Activated CD4-positive, alpha-beta T cell treated with anti-CD3 and anti-CD28 coated beads, Interleukin-2, amount 50 U/mL, for 48 hours (primary cell): ENCODE data around the gene SZT2.
"Not testable (repeated sequence)": the region's sequence is repeated elsewhere in the genome, so short reads cannot be mapped to it uniquely, and the experiment has no call there.

ENCODE experiments used
- DNase-seq, 2 experiments: peaks; one replicate each; pipeline ENCODE4 v3.0.0-alpha.2; 2020

Gene SZT2

DNA sequence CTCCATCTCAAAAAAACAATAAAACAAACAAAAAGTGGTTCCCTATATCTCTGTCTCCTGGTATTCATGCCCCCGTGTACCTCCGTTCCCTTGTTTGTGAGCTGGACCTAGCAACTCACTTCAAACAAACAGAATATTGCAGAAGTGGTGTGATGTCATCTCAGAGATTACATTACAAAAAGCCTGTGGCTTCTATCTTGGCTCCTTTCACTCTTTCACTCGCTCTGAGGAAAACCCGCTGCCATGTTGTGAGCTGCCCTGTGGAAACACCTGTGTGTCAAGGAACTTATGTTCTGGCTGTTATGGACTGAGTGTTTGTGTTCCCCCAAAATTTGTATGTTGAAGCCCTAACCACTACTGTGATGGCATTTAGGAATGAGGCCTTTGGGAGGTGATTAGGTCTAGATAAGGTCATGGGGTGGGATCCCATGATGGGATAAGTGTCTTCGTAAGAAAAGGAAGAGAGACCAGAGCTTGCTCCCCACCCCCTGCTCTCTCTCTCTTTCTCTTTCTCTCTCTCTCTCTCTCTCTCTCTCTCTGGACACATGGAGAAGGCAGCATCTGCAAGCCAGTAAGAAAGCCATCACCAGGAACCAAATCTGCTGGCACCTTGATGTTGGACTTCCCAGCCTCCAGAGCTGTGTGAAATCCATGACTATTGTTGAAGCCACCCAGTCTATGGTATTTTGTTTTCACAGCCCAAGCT, 71.4 kb downstream of the SZT2 start:
- DNase-seq: no peak

DNA sequence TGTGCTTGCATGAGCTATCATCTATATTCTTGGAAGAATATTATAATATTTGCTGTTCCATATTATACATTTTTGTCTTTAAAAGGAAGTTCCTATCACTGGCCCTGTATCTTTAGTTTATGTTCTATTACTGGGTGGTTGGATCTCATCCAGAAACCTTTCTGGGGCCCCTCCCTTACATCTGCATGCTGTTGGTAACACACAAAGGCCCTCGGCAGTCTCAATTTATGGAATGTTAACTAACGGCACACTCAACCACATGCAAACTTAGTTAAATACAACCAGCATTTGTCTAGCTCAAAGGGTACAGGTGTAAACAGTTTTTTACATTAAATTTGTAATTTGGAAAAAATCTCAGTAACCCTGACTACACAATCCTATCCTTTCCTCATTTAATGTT, 73.8 kb downstream of the SZT2 start:
- no peak for DNase-seq

GRCh38 chr1:43464681-43465504, 75.2 kb downstream of the SZT2 start:
- no peak for DNase-seq

GRCh38 chr1:43465505-43466067, 75.9 kb downstream of the SZT2 start:
- DNase-seq: no peak

GRCh38 chr1:43466403-43466802, 76.7 kb downstream of the SZT2 start:
- no peak for DNase-seq

GRCh38 chr1:43468414-43468813, 78.7 kb downstream of the SZT2 start:
- no peak for DNase-seq

DNA sequence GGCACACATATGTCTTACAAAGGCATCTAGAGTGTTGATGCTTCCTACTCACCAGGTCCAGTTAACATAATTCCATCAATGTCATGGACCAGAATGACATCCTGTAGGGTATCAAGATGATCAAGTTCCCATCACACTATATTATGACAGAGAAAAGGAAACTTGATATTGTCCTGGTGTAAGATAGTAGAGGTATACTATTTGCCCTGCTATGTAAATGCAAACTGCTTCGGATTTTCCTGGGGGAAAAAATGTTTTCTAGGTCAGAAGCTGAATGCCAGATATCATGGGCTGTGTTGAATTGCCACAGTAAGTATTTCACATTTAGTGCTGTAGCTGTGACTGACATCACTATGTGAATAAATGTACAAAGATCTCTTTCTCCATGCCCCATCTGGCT, 80.2 kb downstream of the SZT2 start:
- no peak for DNase-seq

DNA sequence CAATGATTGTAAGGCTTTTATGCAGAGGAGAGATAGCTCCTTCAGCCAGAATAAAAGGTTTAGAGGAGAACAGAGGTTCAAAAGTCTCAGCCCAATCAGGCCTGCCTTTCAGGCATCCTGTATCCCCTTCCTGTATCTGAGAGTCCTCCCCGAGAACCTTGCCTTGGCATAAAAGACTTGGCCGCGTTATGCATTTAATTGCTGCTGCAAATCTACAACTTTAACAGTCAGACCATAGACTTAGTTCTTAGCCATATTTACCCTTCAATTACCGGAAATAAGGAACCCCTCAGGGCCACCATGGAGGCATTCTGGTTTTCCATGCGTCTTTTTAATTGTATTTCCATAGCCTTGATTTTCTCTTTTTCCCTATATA, 82.4 kb downstream of the SZT2 start:
- DNase-seq: no peak

GRCh38 chr1:43472463-43473151, 82.9 kb downstream of the SZT2 start:
- DNase-seq: not testable (repeated sequence)

DNA sequence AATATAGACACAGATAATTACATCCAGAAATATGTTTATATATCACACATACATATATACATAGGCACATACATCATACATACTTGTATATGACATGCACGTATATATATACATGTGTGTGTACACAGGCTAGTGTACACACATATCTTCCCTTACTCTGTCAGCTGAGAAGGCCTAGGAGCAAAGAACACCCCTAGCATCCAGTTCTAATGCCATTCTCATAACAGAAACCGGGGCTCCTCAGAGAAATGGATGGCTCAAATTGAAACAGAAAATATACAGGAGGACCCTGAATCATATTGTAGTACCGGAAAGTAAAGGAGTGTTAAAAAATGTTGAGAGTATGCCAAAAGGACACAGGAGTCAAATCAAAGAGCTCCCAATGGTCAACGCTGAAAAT, 83.8 kb downstream of the SZT2 start:
- no peak for DNase-seq

GRCh38 chr1:43475611-43476401, 86.1 kb downstream of the SZT2 start:
- not testable (repeated sequence) for DNase-seq

DNA sequence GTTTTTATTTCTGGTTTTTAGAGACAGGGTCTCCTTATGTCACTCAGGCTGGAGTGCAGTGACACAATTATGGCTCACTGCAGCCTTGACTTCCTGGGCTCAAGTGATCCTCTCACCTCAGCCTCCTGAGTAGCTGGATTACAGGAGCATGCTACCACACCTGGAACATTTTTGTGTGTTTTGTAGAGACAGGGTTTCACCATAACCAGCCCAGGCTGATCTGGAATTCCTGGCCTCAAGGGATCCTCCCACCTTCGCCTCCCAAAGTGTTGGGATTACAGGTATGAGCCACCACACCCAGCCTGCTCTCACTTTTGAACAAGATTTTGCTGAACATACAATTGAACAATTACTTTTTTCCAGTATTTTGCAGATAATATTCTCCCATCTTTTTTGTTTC, 88.0 kb downstream of the SZT2 start:
- no peak for DNase-seq

- DNase-seq: no peak
These were observed 89.7 kb downstream of the SZT2 start for GRCh38 chr1:43479414-43479813.

- DNase-seq: no peak
These were observed 91.8 kb downstream of the SZT2 start for GRCh38 chr1:43481491-43481890.

DNA sequence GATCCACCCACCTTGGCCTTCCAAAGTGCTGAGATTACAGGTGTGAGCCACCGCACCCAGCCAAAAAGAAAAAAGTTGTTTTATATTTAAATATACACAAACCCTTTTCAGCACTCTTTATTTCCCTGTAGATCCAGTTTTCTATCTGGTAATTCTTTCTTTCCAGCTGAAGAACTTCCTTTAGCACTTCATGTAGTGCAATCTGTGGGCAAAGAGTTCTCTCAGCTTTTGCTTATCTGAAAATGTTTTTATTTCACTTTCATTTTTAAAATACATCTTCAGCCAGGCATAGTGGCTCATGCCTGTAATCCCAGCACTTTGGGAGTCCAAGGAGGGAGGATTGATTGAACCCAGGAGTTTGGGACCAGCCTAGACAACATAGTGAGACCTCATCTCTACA, 92.5 kb downstream of the SZT2 start:
- DNase-seq: no peak

DNA sequence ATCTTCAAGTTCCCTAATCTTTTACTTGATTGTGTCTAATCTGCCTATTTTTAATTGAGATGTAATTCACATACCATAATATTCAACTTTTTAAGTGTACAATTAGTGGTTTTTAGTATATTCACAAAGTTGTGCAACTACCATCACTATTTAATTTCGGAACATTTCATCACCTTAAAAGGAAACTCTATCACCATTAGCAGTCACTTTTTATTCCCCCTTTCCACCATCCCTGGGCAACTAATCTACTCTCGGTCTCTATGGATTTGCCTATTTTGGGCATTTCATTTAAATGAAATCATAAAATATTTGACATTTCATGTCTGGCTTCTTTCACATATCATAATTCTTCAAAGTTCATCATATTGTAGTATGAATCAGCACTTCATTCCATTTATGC, 94.7 kb downstream of the SZT2 start:
- DNase-seq: no peak

GRCh38 chr1:43488165-43488564, 98.5 kb downstream of the SZT2 start:
- no peak for DNase-seq

- no peak for DNase-seq
These were observed 101.4 kb downstream of the SZT2 start for GRCh38 chr1:43491061-43491460.

DNA sequence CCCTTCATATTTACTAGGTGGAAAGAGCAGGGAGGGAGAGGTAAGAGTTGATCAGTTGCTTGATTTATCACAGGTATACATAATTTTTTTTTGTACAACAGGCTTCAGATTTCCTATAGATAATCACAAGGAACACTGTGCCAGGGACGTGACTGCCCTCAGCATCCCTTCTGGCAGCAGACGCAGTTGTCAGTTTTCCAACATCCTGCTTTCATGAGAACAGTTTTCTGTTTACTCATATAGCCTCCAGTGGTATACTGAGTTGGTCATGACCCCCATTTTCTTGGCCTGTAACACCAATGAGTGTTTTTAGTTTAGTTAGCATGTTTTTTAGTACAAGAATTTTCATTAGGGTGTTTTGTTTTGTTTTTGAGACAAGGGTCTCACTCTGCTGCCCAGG, 103.1 kb downstream of the SZT2 start:
- DNase-seq: no peak

DNA sequence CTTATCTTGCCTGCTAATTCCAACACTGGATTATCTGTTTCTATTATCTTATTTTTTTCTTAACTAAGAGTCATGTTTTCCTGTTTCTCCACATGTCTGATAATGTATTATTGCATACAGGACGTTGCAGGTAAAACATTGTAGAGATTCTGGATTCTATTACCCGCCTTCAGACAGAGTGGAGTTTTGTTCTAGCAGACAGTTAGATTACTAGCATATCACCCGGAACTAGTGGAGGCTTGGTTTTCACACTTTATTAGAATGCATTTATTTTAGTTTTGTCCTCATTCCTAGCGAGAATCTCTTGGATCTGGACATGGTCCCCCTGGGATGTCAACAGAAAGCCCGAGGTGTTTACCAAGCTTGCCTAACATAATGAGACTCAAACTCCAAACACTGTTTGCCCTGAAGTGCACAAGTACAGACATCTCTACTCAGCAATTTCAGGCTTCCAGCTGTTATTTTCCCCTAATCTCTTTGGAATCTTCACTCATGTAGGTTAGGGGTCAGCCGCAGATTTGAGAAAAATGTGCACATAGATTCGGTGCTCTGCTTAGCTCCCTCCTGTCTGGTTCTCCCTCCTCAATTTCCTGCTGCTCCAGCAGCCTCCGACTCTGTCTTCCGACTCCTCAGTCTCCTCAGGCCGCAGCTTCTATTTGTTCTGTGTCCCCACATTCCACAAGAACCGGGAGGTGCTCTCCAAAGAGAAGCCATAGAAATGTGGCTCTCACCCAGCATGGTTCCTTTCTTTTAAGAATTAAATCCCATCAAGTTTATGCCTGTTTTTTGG, 104.2 kb downstream of the SZT2 start:
- DNase-seq: no peak

GRCh38 chr1:43495204-43495603, 105.5 kb downstream of the SZT2 start:
- DNase-seq: no peak

GRCh38 chr1:43499898-43500297, 110.2 kb downstream of the SZT2 start:
- DNase-seq: no peak
